ENCODE results near the gene POLR2I. TPM values are rescaled to one million over a fixed set of nuclear protein-coding genes. Genes with fewer than 3 reads are reported as not detected.
A peak's percentile ranks its signal among the peaks of the same experiment; 100 is the strongest.

Gene POLR2I
- total and polyA plus RNA-seq, 9 of the 15 experiments (the other 6 are each of a cell fraction or from before 2014, with no cell fraction given) = 28.0 to 283 (median 123) TPM

GRCh38 chr19:36114721-36115452 is at the start of gene POLR2I (continued):
- TF ChIP-seq SUPT5H (IDR thresholded peaks at IDR 0.05) (peak; percentile 64; the same call in 1 of the 2 replicates), ZNF212 (CRISPR knock-in tag; IDR thresholded peaks at IDR 0.05) (peak; percentile 65; the same call in 1 of the 2 replicates), RBFOX2 (IDR thresholded peaks at IDR 0.05; ENCODE audit: low read depth, low read length) (peak; percentile 81), BHLHE40 (IDR thresholded peaks at IDR 0.05; ENCODE audit: low read length) (peak; percentile 98), ZNF511 (CRISPR knock-in tag; IDR thresholded peaks at IDR 0.05) (peak; percentile 68; the same call in 1 of the 2 replicates), YY1 (IDR thresholded peaks at IDR 0.05; ENCODE audit: borderline replicate concordance in 1 of 3, control insufficient read depth in 1 of 3, extremely low read depth in 1 of 3, insufficient read depth in 3 of 3, insufficient read length in 1 of 3, insufficient replicate concordance in 2 of 3, low read depth in 1 of 3, low read length in 2 of 3) (peak in 2 of 3 experiments; percentile 66 to 80), SAFB (IDR thresholded peaks at IDR 0.05; ENCODE audit: borderline replicate concordance, low read depth, low read length) (peak; percentile 51; the same call in 1 of the 2 replicates), ELK1 (CRISPR knock-in tag; IDR thresholded peaks at IDR 0.05) (no peak), POLR2A (conservative IDR thresholded peaks at IDR 0.05) (peak; percentile 69), TCFL5 (CRISPR knock-in tag; conservative IDR thresholded peaks at IDR 0.05) (0 out of 2 replicates have a peak, but pooled peaks have one; percentile 22), BCOR (IDR thresholded peaks at IDR 0.05) (peak; percentile 34; the same call in 1 of the 2 replicates), PHF8 (IDR thresholded peaks at IDR 0.05; ENCODE audit: borderline replicate concordance, low read length) (peak; percentile 67; the same call in 1 of the 2 replicates), ZNF41 (CRISPR knock-in tag; conservative IDR thresholded peaks at IDR 0.05) (no peak), SP1 (CRISPR knock-in tag; IDR thresholded peaks at IDR 0.05) (peak; percentile 95), ZC3H4 (CRISPR knock-in tag; IDR thresholded peaks at IDR 0.05; ENCODE audit: borderline replicate concordance) (no peak), FOS (IDR thresholded peaks at IDR 0.05; ENCODE audit: extremely low read depth, insufficient read length) (peak; percentile 87)
- TF ChIP-seq, protein P1, sequence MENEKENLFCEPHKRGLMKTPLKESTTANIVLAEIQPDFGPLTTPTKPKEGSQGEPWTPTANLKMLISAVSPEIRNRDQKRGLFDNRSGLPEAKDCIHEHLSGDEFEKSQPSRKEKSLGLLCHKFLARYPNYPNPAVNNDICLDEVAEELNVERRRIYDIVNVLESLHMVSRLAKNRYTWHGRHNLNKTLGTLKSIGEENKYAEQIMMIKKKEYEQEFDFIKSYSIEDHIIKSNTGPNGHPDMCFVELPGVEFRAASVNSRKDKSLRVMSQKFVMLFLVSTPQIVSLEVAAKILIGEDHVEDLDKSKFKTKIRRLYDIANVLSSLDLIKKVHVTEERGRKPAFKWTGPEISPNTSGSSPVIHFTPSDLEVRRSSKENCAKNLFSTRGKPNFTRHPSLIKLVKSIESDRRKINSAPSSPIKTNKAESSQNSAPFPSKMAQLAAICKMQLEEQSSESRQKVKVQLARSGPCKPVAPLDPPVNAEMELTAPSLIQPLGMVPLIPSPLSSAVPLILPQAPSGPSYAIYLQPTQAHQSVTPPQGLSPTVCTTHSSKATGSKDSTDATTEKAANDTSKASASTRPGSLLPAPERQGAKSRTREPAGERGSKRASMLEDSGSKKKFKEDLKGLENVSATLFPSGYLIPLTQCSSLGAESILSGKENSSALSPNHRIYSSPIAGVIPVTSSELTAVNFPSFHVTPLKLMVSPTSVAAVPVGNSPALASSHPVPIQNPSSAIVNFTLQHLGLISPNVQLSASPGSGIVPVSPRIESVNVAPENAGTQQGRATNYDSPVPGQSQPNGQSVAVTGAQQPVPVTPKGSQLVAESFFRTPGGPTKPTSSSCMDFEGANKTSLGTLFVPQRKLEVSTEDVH (IDR thresholded peaks at IDR 0.05; ENCODE audit: low read depth, partially characterized antibody) = peak; percentile 61
- TF ChIP-seq, protein P2, sequence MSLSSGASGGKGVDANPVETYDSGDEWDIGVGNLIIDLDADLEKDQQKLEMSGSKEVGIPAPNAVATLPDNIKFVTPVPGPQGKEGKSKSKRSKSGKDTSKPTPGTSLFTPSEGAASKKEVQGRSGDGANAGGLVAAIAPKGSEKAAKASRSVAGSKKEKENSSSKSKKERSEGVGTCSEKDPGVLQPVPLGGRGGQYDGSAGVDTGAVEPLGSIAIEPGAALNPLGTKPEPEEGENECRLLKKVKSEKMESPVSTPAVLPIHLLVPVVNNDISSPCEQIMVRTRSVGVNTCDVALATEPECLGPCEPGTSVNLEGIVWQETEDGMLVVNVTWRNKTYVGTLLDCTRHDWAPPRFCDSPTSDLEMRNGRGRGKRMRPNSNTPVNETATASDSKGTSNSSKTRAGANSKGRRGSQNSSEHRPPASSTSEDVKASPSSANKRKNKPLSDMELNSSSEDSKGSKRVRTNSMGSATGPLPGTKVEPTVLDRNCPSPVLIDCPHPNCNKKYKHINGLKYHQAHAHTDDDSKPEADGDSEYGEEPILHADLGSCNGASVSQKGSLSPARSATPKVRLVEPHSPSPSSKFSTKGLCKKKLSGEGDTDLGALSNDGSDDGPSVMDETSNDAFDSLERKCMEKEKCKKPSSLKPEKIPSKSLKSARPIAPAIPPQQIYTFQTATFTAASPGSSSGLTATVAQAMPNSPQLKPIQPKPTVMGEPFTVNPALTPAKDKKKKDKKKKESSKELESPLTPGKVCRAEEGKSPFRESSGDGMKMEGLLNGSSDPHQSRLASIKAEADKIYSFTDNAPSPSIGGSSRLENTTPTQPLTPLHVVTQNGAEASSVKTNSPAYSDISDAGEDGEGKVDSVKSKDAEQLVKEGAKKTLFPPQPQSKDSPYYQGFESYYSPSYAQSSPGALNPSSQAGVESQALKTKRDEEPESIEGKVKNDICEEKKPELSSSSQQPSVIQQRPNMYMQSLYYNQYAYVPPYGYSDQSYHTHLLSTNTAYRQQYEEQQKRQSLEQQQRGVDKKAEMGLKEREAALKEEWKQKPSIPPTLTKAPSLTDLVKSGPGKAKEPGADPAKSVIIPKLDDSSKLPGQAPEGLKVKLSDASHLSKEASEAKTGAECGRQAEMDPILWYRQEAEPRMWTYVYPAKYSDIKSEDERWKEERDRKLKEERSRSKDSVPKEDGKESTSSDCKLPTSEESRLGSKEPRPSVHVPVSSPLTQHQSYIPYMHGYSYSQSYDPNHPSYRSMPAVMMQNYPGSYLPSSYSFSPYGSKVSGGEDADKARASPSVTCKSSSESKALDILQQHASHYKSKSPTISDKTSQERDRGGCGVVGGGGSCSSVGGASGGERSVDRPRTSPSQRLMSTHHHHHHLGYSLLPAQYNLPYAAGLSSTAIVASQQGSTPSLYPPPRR (CRISPR knock-in tag; IDR thresholded peaks at IDR 0.05; ENCODE audit: borderline replicate concordance) = peak; percentile 55; the same call in 1 of the 2 replicates

All from K562 (cell line).